ENCODE measurements around the gene YEATS4. TPM values are rescaled to one million over a fixed set of nuclear protein-coding genes. Genes with fewer than 3 reads are reported as not detected.

Gene YEATS4
- total RNA-seq, 1 experiment from 2014 or later = 42.6 TPM

DNA sequence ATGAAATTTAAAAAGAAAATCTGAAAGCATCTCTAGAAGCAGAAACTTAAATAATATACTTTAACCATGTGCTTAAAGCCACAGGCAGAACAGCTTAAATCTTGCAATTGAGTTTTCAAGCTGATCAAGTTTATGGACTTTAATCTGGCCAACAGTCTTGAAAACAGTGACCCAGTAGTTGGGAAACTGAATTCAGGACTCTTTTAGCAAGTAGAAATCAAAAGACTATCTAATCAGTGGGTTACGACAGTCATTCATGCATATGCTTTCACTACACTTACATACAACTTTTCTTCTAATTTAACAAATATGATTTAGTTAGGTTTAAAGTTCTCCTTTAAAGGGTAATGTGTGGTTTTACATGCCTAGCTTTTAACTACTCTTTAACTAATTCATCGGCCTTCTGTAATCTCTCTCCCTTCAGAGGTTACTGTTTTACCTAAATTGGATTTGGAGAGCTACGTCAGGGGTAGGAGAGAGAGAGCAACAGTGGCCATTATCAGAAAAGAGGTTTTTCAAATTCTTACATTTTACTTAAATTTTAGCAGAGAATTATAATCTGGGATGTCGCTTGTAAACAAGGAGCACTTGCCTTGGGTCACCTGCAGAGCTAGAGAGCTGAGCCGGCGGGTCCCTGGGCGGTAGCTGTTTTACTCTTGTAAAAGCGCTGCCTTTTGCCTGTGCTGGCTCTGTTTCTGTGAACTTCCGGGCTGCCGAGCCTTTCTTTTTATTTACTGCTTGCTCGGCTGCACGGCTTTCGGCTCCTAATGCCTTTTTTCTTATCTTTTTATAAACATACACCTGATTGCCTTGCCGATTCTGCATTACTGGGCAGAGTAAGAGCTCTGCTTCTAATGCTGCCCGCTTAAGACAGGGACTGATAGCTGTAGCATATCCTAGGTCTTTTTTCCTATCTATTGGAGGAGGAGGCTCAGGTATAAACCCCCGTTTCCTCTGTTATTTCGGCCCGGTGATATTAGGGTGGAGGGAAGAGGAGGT lies 28.8 kb upstream of the YEATS4 start:
- ChIA-PET POLR2A (interaction anchor here (1.0 to 1.5 kb wide), 3 partner anchors 28 to 36 kb away, joined by 3 to 7 read pairs (median 4); no protein-coding TSS in a partner anchor), CTCF (interaction anchor here (0.7 kb wide), 1 partner anchor 254 kb away, joined by 3 read pairs; the partner anchor contains the start of gene CCT2)
- Histone ChIP-seq H3K36me3 (ENCODE audit: control insufficient read depth, insufficient read depth, low read length) (no peaks in the 10 kb centered on the region), H3K4me3 (ENCODE audit: low read depth, low read length) (peak overlapping the region; percentile 60), H3K27me3 (replicated peaks; ENCODE audit: control insufficient read depth, insufficient read depth, low read length) (no peaks in the 10 kb centered on the region), H3K4me1 (peaks cover 36% of the 10 kb centered on the region), H3K9me3 (no peaks in the 10 kb centered on the region)
- TSS peak; percentile 30 for BruUV-seq (replicated peaks)
- Mint-ChIP-seq H3K4me1 (ENCODE audit: low read depth, unreplicated experiment) (peaks cover 40% of the 10 kb centered on the region), H3K4me3 (ENCODE audit: unreplicated experiment) (peak overlapping the region; percentile 97), H3K36me3 (ENCODE audit: insufficient read depth, unreplicated experiment) (peaks cover 74% of the 10 kb centered on the region), H3K9me3 (ENCODE audit: unreplicated experiment) (no peaks in the 10 kb centered on the region), H3K27ac (ENCODE audit: unreplicated experiment) (peak overlapping the region; percentile 79), H3K27me3 (ENCODE audit: insufficient read depth, unreplicated experiment) (no peaks in the 10 kb centered on the region)
- peak; percentile 49 to 56 for DNase-seq
- TF ChIP-seq, protein P1, sequence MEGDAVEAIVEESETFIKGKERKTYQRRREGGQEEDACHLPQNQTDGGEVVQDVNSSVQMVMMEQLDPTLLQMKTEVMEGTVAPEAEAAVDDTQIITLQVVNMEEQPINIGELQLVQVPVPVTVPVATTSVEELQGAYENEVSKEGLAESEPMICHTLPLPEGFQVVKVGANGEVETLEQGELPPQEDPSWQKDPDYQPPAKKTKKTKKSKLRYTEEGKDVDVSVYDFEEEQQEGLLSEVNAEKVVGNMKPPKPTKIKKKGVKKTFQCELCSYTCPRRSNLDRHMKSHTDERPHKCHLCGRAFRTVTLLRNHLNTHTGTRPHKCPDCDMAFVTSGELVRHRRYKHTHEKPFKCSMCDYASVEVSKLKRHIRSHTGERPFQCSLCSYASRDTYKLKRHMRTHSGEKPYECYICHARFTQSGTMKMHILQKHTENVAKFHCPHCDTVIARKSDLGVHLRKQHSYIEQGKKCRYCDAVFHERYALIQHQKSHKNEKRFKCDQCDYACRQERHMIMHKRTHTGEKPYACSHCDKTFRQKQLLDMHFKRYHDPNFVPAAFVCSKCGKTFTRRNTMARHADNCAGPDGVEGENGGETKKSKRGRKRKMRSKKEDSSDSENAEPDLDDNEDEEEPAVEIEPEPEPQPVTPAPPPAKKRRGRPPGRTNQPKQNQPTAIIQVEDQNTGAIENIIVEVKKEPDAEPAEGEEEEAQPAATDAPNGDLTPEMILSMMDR (IDR thresholded peaks at IDR 0.05; ENCODE audit: insufficient read depth in 1 of 2, low read depth in 1 of 2, low read length in 1 of 2, severe bottlenecking in 1 of 2, unreplicated experiment in 1 of 2) = no peak
- intact Hi-C loops (cut with micrococcal nuclease; ENCODE audit: unreplicated experiment) = loop anchor here (10.0 kb wide), 2 partner anchors 176 to 404 kb away; partner anchors contain the start of gene RAB3IP

DNA sequence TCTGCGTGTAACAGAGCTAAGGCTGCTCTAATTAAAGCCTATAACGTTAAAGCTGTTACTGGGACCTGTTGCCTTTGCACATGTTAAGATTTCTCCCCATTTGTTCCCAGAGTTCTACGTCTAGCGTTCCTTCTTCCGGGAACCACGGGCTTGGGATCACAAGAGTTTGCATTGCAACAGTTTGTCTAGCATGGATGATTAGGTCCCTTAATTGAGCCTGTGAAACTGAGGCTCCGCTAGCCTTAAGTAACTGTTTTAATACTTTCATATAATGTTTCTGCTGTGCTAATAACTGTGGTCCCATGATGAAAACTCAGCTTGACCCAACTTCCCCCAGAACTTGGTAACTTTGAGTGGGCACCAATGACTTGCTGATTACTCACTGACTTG lies 28.0 kb upstream of the YEATS4 start:
- TF ChIP-seq, protein P1 (IDR thresholded peaks at IDR 0.05; ENCODE audit: insufficient read depth in 1 of 2, low read depth in 1 of 2, low read length in 1 of 2, severe bottlenecking in 1 of 2, unreplicated experiment in 1 of 2) = no peak
- Mint-ChIP-seq H3K9me3 (ENCODE audit: unreplicated experiment) (no peaks in the 10 kb centered on the region), H3K4me3 (ENCODE audit: unreplicated experiment) (peak overlapping the region; percentile 97), H3K27ac (ENCODE audit: unreplicated experiment) (peak overlapping the region; percentile 79), H3K36me3 (ENCODE audit: insufficient read depth, unreplicated experiment) (peaks cover 66% of the 10 kb centered on the region), H3K27me3 (ENCODE audit: insufficient read depth, unreplicated experiment) (no peaks in the 10 kb centered on the region), H3K4me1 (ENCODE audit: low read depth, unreplicated experiment) (peaks cover 38% of the 10 kb centered on the region)
- intact Hi-C loops (cut with micrococcal nuclease; ENCODE audit: unreplicated experiment) = loop anchor here (10.0 kb wide), 2 partner anchors 177 to 403 kb away; partner anchors contain the start of gene RAB3IP
- H3K4me1 ChIP-seq = peaks cover 29% of the 10 kb centered on the region
- no peak for DNase-seq
- no peaks in the 10 kb centered on the region for H3K27me3 ChIP-seq (replicated peaks; ENCODE audit: control insufficient read depth, insufficient read depth, low read length)
- H3K9me3 ChIP-seq = no peaks in the 10 kb centered on the region
- ChIA-PET CTCF (interaction anchor here (0.7 kb wide), 1 partner anchor 254 kb away, joined by 3 read pairs; the partner anchor contains the start of gene CCT2), POLR2A (interaction anchor here (1.0 to 1.5 kb wide), 4 partner anchors 27 to 35 kb away, joined by 3 to 7 read pairs (median 4); no protein-coding TSS in a partner anchor)
- peak overlapping the region; percentile 60 for H3K4me3 ChIP-seq (ENCODE audit: low read depth, low read length)
- TSS peak; percentile 50 for BruUV-seq (replicated peaks)
- no peaks in the 10 kb centered on the region for H3K36me3 ChIP-seq (ENCODE audit: control insufficient read depth, insufficient read depth, low read length)

Measured in Caco-2 (cell line).